NT2/D1 (cell line): ENCODE results near the gene GLYR1.

Experiments used
- SUZ12 ChIP-seq: IDR thresholded peaks from 2 replicates; pipeline ENCODE4 v1.6.1; 2011; ENCODE audit not compliant: insufficient read length, insufficient read depth; ENCODE audit errors: extremely low read depth
- YY1 ChIP-seq: IDR thresholded peaks from 2 replicates; pipeline ENCODE4 v1.6.1; 2011; ENCODE audit not compliant: insufficient read length, insufficient read depth

DNA sequence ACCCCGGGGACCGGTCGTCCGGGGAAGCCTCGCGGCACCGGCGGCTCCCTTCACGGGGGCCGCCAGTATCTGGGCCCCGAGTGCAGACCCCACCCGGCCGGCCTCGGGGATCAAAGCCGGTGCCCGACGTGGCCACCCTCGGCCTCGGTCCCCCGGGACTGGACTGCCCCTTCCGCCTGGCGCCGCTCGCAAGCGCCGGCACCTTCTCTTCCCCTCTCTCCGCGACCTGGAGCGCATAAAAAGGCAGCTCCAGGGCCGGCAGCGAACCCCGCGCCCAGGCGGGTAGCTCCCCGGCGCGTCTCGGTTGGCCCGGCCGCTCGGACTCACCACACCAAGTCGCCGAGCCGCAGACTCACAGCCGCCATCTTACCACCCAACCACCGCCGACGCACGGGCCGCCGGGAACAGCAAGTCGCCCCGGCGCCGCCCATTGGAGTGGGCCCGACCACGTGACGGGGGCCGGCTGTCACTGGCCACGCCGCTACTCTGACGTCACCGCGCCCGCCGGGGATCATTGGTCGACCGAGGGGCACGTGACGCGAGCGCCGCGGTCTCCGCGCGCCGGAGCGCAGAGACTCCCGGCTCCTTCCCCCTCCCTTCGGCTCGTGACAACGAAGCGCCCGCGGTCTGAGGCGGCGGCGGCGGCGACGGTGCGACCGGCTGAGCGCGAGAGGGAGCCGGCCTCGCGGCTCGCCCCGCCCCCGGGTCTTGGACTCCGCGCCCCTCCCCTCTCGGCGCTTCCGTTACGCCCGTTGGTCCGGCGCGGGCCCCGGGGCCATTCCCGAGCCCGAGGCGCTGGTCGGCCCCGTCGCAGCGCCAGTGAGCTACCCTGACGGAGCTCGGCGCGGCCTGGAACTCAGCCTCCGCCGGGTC lies at the start of gene GLYR1, which contains the start of gene UBN1:
- TF ChIP-seq YY1 (peak; percentile 82), SUZ12 (no peak)
